ENCODE data around the gene MRPL11. TPM values are rescaled to one million over a fixed set of nuclear protein-coding genes. Genes with fewer than 3 reads are reported as not detected.
A peak's percentile ranks its signal among the peaks of the same experiment; 100 is the strongest.

MRPL11 gene
- total and polyA plus RNA-seq, 2 experiments from 2014 or later = 36.7 to 76.6 TPM

GRCh38 chr11:66419825-66420224 lies 18.8 kb downstream of the MRPL11 start:
- no peak for TF ChIP-seq EZH2phosphoT487 (IDR thresholded peaks at IDR 0.05; ENCODE audit: insufficient read depth, low read depth)
- no peak for TF ChIP-seq EZH2 (IDR thresholded peaks at IDR 0.05; ENCODE audit: insufficient read depth, poor library complexity, severe bottlenecking)
- no peak for DNase-seq
- Histone ChIP-seq H3K36me3 (ENCODE audit: low read depth) (no peaks in the 10 kb centered on the region), H3F3A (ENCODE audit: insufficient read depth) (peaks cover 24% of the 10 kb centered on the region), H3K9me2 (ENCODE audit: insufficient read depth) (no peaks in the 10 kb centered on the region), H2AFZ (no peak overlapping the region), H3K4me3 (no peak overlapping the region), H3K9me3 (ENCODE audit: low read depth) (no peaks in the 10 kb centered on the region), H3K79me2 (ENCODE audit: insufficient read depth) (no peaks in the 10 kb centered on the region), H3K4me2 (ENCODE audit: unreplicated experiment) (no peak overlapping the region), H3K9ac (no peak overlapping the region), H3K27ac (no peak overlapping the region), H3K27me3 (replicated peaks; ENCODE audit: insufficient read depth) (0 out of 2 replicates have a peak, but pooled peaks cover 5% of the 10 kb centered on the region), H3K4me1 (ENCODE audit: insufficient read depth) (peaks cover 12% of the 10 kb centered on the region), H4K20me1 (ENCODE audit: insufficient read depth) (no peaks in the 10 kb centered on the region)
- WGBS, 2 experiments (ENCODE audit: low coverage in 1 of 2, low lambda C conversion rate in 2 of 2, missing lambda C conversion rate in 2 of 2) = 5 to 14% methylated on average over 9 to 20 of the region's 30 CpGs
- in situ Hi-C loops (cut with MboI) = no loop called here

DNA sequence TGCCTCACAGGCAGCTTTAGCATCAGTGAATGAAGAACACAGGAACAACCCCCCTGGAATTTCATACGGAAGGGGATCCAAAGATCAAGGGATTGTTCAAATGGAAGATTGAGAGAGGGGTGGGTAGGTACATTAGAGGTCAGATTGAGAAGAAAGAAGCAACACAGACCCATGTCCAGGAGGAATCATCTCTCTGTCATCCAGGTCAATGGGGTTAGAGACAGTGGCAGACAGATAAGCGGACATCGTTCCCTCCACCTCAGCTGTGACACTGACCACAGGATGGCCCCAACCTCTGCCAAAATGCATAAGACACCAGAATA lies 19.7 kb downstream of the MRPL11 start:
- Histone ChIP-seq H3K4me2 (ENCODE audit: unreplicated experiment) (no peak overlapping the region), H3K27me3 (replicated peaks; ENCODE audit: insufficient read depth) (0 out of 2 replicates have a peak, but pooled peaks cover 5% of the 10 kb centered on the region)
- in situ Hi-C loops (cut with MboI) = no loop called here

GRCh38 chr11:66418168-66418985 lies 20.3 kb downstream of the MRPL11 start:
- H4K20me1 ChIP-seq (ENCODE audit: insufficient read depth) = no peaks in the 10 kb centered on the region
- H3K27me3 ChIP-seq (replicated peaks; ENCODE audit: insufficient read depth) = 0 out of 2 replicates have a peak, but pooled peaks cover 5% of the 10 kb centered on the region
- peak; percentile 99 for DNase-seq
- no peaks in the 10 kb centered on the region for H3K9me3 ChIP-seq (ENCODE audit: low read depth)
- H3K79me2 ChIP-seq (ENCODE audit: insufficient read depth) = no peaks in the 10 kb centered on the region
- H3K9ac ChIP-seq = no peak overlapping the region
- no peaks in the 10 kb centered on the region for H3K36me3 ChIP-seq (ENCODE audit: low read depth)
- no peaks in the 10 kb centered on the region for H3K9me2 ChIP-seq (ENCODE audit: insufficient read depth)
- peaks cover 24% of the 10 kb centered on the region for H3F3A ChIP-seq (ENCODE audit: insufficient read depth)
- no peak overlapping the region for H2AFZ ChIP-seq
- H3K4me3 ChIP-seq = peak overlapping the region; percentile 1; the same call in 1 of the 2 replicates
- H3K27ac ChIP-seq = peak overlapping the region; percentile 57
- WGBS, 2 experiments (ENCODE audit: low coverage in 1 of 2, low lambda C conversion rate in 2 of 2, missing lambda C conversion rate in 2 of 2) = 3 to 6% methylated on average over 15 to 16 of the region's 16 CpGs
- peak overlapping the region; percentile 50 for H3K4me2 ChIP-seq (ENCODE audit: unreplicated experiment)
- peaks cover 12% of the 10 kb centered on the region for H3K4me1 ChIP-seq (ENCODE audit: insufficient read depth)
- TF ChIP-seq EZH2phosphoT487 (IDR thresholded peaks at IDR 0.05; ENCODE audit: insufficient read depth, low read depth) (no peak), EZH2 (IDR thresholded peaks at IDR 0.05; ENCODE audit: insufficient read depth, poor library complexity, severe bottlenecking) (no peak)
- in situ Hi-C loops (cut with MboI) = no loop called here

More for the DNA sequence above, 19.7 kb downstream of the MRPL11 start:
- Histone ChIP-seq H3F3A (ENCODE audit: insufficient read depth) (peaks cover 24% of the 10 kb centered on the region), H3K9ac (no peak overlapping the region), H3K36me3 (ENCODE audit: low read depth) (no peaks in the 10 kb centered on the region), H3K79me2 (ENCODE audit: insufficient read depth) (no peaks in the 10 kb centered on the region), H4K20me1 (ENCODE audit: insufficient read depth) (no peaks in the 10 kb centered on the region), H3K9me3 (ENCODE audit: low read depth) (no peaks in the 10 kb centered on the region), H3K4me3 (no peak overlapping the region), H2AFZ (no peak overlapping the region), H3K27ac (no peak overlapping the region), H3K4me1 (ENCODE audit: insufficient read depth) (peaks cover 12% of the 10 kb centered on the region), H3K9me2 (ENCODE audit: insufficient read depth) (no peaks in the 10 kb centered on the region)
- WGBS, 2 experiments (ENCODE audit: low coverage in 1 of 2, low lambda C conversion rate in 2 of 2, missing lambda C conversion rate in 2 of 2) = 65 to 68% methylated on average over 3 of the region's 3 CpGs
- no peak for DNase-seq
- no peak for TF ChIP-seq EZH2 (IDR thresholded peaks at IDR 0.05; ENCODE audit: insufficient read depth, poor library complexity, severe bottlenecking)

GRCh38 chr11:66417000-66417399 lies 21.6 kb downstream of the MRPL11 start:
- Histone ChIP-seq H4K20me1 (ENCODE audit: insufficient read depth) (no peaks in the 10 kb centered on the region), H3K36me3 (ENCODE audit: low read depth) (no peaks in the 10 kb centered on the region), H3K27me3 (replicated peaks; ENCODE audit: insufficient read depth) (0 out of 2 replicates have a peak, but pooled peaks cover 5% of the 10 kb centered on the region), H2AFZ (no peak overlapping the region), H3K4me3 (no peak overlapping the region), H3K9me3 (ENCODE audit: low read depth) (no peaks in the 10 kb centered on the region), H3K79me2 (ENCODE audit: insufficient read depth) (no peaks in the 10 kb centered on the region), H3K4me1 (ENCODE audit: insufficient read depth) (peaks cover 12% of the 10 kb centered on the region), H3K9me2 (ENCODE audit: insufficient read depth) (no peaks in the 10 kb centered on the region), H3F3A (ENCODE audit: insufficient read depth) (peaks cover 14% of the 10 kb centered on the region), H3K4me2 (ENCODE audit: unreplicated experiment) (no peak overlapping the region), H3K27ac (no peak overlapping the region), H3K9ac (no peak overlapping the region)
- DNase-seq = no peak
- TF ChIP-seq EZH2phosphoT487 (IDR thresholded peaks at IDR 0.05; ENCODE audit: insufficient read depth, low read depth) = no peak
- TF ChIP-seq EZH2 (IDR thresholded peaks at IDR 0.05; ENCODE audit: insufficient read depth, poor library complexity, severe bottlenecking) = no peak
- 68 to 72% methylated on average over 11 of the region's 11 CpGs for WGBS, 2 experiments (ENCODE audit: low coverage in 1 of 2, low lambda C conversion rate in 2 of 2, missing lambda C conversion rate in 2 of 2)
- in situ Hi-C loops (cut with MboI) = no loop called here
